Activated CD8-positive, alpha-beta T cell treated with anti-CD3 and anti-CD28 coated beads for 36 hours (primary cell): Measurements from ENCODE around the gene PHLDB1. TPM values are rescaled to one million over a fixed set of nuclear protein-coding genes. Genes with fewer than 3 reads are reported as not detected.
"Not testable (repeated sequence)": the region's sequence is repeated elsewhere in the genome, so short reads cannot be mapped to it uniquely, and the experiment has no call there.

ENCODE experiments used
- ATAC-seq: fragments of 200-7000 bp; cut with Tn5 transposase; one replicate; pipeline ENCODE4 v1.10.0; 2021; ENCODE audit warnings: mild to moderate bottlenecking, moderate library complexity
- CTCF ChIA-PET: fragments of 350-600 bp; sonication (Branson Sonifier 250); formaldehyde crosslinking; loops from one replicate; lab custom pipeline; 2021; ENCODE audit warnings: antibody characterized with exemption; lab: Charles Lee
- POLR2A ChIA-PET: fragments of 350-600 bp; sonication (Branson Sonifier 250); formaldehyde crosslinking; loops from one replicate; lab custom pipeline; 2021; ENCODE audit warnings: antibody characterized with exemption; lab: Charles Lee
- DNase-seq: peaks from one replicate; pipeline ENCODE4 v3.0.0-alpha.2; 2020
- H3K27ac Mint-ChIP-seq: one replicate; pipeline ENCODE4 v1.8.0; 2021; ENCODE audit warnings: mild to moderate bottlenecking, mixed read lengths
- H3K27me3 Mint-ChIP-seq: one replicate; pipeline ENCODE4 v1.8.0; 2021; ENCODE audit warnings: mixed read lengths
- H3K36me3 Mint-ChIP-seq: one replicate; pipeline ENCODE4 v1.8.0; 2021; ENCODE audit warnings: low read depth, mixed read lengths
- H3K4me1 Mint-ChIP-seq: one replicate; pipeline ENCODE4 v1.8.0; 2021; ENCODE audit warnings: low read depth, mixed read lengths
- H3K4me3 Mint-ChIP-seq: one replicate; pipeline ENCODE4 v1.8.0; 2021; ENCODE audit warnings: mild to moderate bottlenecking, moderate library complexity, mixed read lengths
- H3K9me3 Mint-ChIP-seq: one replicate; pipeline ENCODE4 v1.8.0; 2021; ENCODE audit warnings: mixed read lengths
- intact Hi-C: fragments of 100-400 bp; cut with micrococcal nuclease; formaldehyde crosslinking; loops from one replicate; pipeline ENCODE4 v1.10.0; 2022
- total RNA-seq, 2 experiments: library from RNA; stranded (reverse); gene quantifications; one replicate each; pipeline ENCODE4 v1.2.3, GENCODE V29; 2021
- TF ChIP-seq, protein P1 (sequence below): fragments of 200-600 bp; IDR thresholded peaks from one replicate; pipeline ENCODE4 v1.8.0; 2022; ENCODE audit warnings: antibody characterized with exemption, mild to moderate bottlenecking

Gene PHLDB1
- total RNA-seq, 2 experiments from 2014 or later = 3.0 to 5.1 TPM

DNA sequence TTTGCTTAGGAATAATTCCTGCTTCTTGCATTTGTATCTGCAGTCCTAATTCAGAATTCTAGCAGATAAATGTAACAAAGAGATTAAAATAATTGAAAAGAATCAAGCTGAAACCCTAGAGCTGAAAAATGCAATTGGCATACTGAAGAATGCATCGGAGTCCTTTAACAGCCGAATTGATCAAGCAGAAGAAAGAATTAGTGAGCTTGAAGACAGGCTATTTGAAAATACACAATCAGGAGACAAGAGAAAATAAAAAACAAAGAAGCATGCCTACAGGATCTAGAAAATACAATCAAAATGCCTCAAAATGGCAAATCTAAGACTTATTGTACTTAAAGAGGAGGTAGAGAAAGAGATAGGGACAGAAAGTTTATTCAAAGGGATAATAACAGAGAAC lies 63.8 kb downstream of the PHLDB1 start:
- Mint-ChIP-seq H3K27ac (no peak overlapping the region), H3K4me3 (no peak overlapping the region), H3K9me3 (peaks cover 10% of the 10 kb centered on the region), H3K36me3 (no peaks in the 10 kb centered on the region), H3K27me3 (no peaks in the 10 kb centered on the region), H3K4me1 (peaks cover 2% of the 10 kb centered on the region)
- ChIA-PET POLR2A (no interaction called here), CTCF (interaction anchor here (1.1 to 5.8 kb wide), 3 partner anchors 12 to 19 kb away, joined by 4 to 24 read pairs (median 14); no protein-coding TSS in a partner anchor)
- TF ChIP-seq, protein P1, sequence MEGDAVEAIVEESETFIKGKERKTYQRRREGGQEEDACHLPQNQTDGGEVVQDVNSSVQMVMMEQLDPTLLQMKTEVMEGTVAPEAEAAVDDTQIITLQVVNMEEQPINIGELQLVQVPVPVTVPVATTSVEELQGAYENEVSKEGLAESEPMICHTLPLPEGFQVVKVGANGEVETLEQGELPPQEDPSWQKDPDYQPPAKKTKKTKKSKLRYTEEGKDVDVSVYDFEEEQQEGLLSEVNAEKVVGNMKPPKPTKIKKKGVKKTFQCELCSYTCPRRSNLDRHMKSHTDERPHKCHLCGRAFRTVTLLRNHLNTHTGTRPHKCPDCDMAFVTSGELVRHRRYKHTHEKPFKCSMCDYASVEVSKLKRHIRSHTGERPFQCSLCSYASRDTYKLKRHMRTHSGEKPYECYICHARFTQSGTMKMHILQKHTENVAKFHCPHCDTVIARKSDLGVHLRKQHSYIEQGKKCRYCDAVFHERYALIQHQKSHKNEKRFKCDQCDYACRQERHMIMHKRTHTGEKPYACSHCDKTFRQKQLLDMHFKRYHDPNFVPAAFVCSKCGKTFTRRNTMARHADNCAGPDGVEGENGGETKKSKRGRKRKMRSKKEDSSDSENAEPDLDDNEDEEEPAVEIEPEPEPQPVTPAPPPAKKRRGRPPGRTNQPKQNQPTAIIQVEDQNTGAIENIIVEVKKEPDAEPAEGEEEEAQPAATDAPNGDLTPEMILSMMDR = no peak
- DNase-seq = no peak
- intact Hi-C loops = no loop called here
- no peak for ATAC-seq

DNA sequence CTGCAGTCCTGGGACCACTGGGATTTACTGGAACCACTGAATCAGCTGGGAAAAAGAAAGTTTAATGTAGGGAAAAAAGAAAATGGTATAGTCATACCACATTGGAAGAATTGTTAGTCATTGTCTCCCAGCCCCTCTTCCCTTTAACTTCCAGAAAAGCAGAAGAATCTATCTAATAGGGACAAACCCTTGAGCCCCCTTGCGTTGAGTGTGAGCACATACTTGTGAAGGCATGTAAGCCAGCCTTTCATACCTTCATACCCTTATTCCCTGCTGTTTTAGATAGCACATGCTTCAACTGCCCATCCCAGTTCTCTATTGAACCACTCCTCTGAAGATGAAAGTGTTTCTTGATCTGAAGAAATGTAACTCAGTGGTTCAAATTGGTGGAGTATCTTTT lies 65.4 kb downstream of the PHLDB1 start:
- Mint-ChIP-seq H3K27me3 (no peaks in the 10 kb centered on the region), H3K4me1 (no peaks in the 10 kb centered on the region), H3K4me3 (no peak overlapping the region), H3K36me3 (no peaks in the 10 kb centered on the region), H3K27ac (no peak overlapping the region), H3K9me3 (peaks cover 12% of the 10 kb centered on the region)
- no peak for ATAC-seq
- ChIA-PET POLR2A (no interaction called here), CTCF (no interaction called here)
- no peak for DNase-seq
- intact Hi-C loops = no loop called here
- TF ChIP-seq, protein P1 = no peak

DNA sequence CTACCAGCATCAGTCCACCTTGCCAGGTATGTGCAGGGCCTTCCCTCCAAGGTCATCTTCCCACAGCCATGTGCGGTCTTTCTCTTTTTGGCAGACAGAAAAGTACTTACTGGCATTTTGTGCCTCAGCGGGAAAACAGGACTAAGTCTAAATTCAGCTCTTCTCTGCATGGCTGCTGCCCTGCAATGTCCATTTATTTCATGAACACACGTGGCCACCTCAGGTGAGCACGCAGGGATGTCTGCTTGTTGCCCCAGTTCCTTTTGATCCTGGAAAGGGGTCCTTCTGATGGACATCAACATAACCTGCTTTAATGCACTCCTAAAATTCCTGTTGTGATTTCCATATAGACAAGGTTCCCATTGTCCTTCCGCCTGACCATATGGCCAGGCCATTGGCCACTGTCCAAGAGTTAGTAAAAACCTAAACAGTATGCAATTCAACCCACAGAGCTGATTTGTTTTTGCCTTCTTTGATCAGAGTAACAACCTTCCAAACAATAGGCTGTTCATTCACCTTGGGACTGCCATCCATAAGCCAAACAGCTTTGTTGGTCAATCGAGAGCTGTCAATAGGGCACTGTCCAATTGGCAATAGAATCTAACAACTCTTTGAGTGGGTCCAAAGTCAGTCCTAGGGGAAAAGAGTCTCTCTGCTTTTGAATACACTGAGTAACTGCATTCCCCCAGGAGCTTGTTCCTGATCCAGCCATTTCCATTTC lies 66.1 kb downstream of the PHLDB1 start:
- Mint-ChIP-seq H3K27me3 (no peaks in the 10 kb centered on the region), H3K27ac (no peak overlapping the region), H3K36me3 (no peaks in the 10 kb centered on the region), H3K4me1 (no peaks in the 10 kb centered on the region), H3K4me3 (no peak overlapping the region), H3K9me3 (peaks cover 12% of the 10 kb centered on the region)
- intact Hi-C loops = no loop called here
- TF ChIP-seq, protein P1 = no peak
- DNase-seq (no peak), ATAC-seq (no peak)
- ChIA-PET POLR2A (no interaction called here), CTCF (interaction anchor here (0.8 kb wide), 1 partner anchor 16 kb away, joined by 3 read pairs; no protein-coding TSS in a partner anchor)

DNA sequence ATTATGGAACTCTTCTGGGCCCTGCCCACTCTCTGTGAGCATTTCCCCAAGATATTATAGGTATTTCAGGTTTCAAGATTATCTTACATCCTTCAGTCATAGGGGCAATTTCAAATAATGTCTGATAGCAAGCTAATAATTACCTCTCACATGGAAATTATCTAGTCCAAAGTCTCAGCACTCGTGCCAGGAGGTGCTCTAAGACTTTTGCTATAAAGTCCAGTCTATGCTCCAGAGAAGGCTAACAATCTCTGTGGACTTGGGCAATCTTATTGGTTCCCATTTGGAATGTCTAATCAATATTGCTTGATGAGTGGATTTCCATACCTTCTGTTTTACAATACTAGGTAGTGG lies 66.6 kb downstream of the PHLDB1 start:
- DNase-seq (no peak), ATAC-seq (no peak)
- peaks cover 12% of the 10 kb centered on the region for H3K9me3 Mint-ChIP-seq
- H3K27ac Mint-ChIP-seq = no peak overlapping the region
- ChIA-PET CTCF (interaction anchor here (0.5 to 0.8 kb wide), 2 partner anchors 16 to 126 kb away, joined by 3 read pairs; no protein-coding TSS in a partner anchor), POLR2A (no interaction called here)
- TF ChIP-seq, protein P1 = no peak
- no peaks in the 10 kb centered on the region for H3K27me3 Mint-ChIP-seq
- no peaks in the 10 kb centered on the region for H3K4me1 Mint-ChIP-seq
- no peak overlapping the region for H3K4me3 Mint-ChIP-seq
- no peaks in the 10 kb centered on the region for H3K36me3 Mint-ChIP-seq
- intact Hi-C loops = no loop called here

DNA sequence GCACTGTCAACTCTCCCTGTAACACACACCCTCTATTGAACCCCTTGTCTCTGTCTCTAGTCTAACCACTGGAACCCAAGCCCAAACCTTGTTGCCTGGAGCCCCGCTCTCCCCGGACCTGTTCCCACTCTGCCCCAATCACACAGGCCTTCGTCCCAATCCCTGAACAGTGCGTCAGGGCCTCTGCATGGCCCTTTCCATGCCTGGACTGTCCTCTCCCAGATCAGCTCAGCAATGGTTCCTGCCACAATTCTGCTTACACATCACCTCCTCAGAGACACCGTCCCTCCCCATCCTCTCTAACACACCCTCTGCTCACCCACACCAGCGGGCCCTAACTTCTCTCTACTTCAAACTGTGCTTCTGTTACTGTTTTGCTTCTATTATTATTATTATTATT lies 70.6 kb downstream of the PHLDB1 start:
- DNase-seq (no peak), ATAC-seq (no peak)
- Mint-ChIP-seq H3K27ac (no peak overlapping the region), H3K9me3 (peaks cover 2% of the 10 kb centered on the region), H3K4me3 (no peak overlapping the region), H3K36me3 (no peaks in the 10 kb centered on the region), H3K4me1 (no peaks in the 10 kb centered on the region), H3K27me3 (no peaks in the 10 kb centered on the region)
- TF ChIP-seq, protein P1 = no peak
- ChIA-PET POLR2A (no interaction called here), CTCF (no interaction called here)
- intact Hi-C loops = no loop called here

DNA sequence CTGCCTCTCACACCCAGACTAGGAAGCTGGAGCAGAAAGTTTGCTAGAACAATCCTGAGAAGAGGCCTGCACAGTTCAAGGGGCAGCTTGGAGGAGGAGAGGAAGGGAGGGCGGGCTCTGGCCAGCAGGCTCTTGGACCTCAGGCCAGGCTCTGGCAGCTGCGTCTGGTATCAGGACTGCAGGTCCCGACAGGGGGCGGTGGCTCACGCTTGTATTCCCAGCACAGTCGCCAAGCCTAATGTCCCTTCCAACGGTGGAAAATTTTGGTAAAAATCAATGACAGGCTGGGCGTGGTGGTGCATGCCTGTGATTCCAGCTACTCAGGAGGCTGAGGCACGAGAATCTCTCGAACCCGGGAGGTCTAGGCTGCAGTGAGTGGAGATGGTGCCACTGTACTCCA lies 71.5 kb downstream of the PHLDB1 start:
- H3K4me3 Mint-ChIP-seq, H3K27me3 Mint-ChIP-seq, H3K36me3 Mint-ChIP-seq, H3K27ac Mint-ChIP-seq, H3K9me3 Mint-ChIP-seq, H3K4me1 Mint-ChIP-seq, ATAC-seq, DNase-seq, POLR2A ChIA-PET, intact Hi-C loops: not testable (repeated sequence)
- CTCF ChIA-PET = interaction anchor here (0.9 kb wide), 1 partner anchor 11 kb away, joined by 3 read pairs; no protein-coding TSS in a partner anchor
